ENCODE results near the gene EPHB2.
"Not testable (repeated sequence)": the region's sequence is repeated elsewhere in the genome, so short reads cannot be mapped to it uniquely, and the experiment has no call there.

Gene EPHB2

DNA sequence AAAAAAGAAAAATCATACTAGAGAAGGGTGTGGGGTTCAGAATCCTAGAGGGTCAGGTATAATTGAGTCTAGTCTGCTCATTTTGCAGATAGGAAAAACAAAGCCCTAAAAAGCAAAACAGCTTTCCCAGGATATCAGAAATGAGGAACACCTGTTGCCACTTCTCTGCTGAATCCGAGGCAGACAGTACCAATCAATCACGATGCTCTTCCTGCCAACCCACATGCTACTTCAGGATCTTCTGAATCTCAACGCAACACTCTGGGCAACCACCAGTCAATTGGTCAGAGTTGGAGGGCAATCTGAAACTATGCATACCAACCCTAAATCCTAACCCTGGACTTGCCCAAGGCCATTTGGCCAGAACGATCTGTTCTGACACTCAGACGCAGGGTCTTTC lies 128.3 kb downstream of the EPHB2 start:
- DNase-seq (ENCODE audit: low read depth) = no peak

DNA sequence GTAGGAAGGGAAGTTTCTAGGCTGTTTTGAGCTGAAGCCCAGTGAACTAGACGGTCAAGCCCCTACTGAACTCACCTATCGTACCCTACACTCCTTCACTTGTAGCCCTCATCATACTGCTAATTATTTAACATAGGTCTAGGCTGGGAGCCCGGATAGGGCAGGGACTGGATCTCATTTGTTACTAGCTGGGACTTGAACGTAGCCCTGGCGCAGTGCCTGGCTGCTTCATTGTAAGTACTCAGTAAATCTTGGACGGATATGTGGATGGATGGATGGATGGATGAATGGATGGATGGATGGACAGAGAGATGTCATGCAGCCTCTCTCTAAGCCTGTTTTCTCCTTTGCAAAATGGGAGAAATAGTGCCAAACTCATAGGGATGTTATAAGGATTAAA lies 129.2 kb downstream of the EPHB2 start:
- no peak for DNase-seq (ENCODE audit: low read depth)

DNA sequence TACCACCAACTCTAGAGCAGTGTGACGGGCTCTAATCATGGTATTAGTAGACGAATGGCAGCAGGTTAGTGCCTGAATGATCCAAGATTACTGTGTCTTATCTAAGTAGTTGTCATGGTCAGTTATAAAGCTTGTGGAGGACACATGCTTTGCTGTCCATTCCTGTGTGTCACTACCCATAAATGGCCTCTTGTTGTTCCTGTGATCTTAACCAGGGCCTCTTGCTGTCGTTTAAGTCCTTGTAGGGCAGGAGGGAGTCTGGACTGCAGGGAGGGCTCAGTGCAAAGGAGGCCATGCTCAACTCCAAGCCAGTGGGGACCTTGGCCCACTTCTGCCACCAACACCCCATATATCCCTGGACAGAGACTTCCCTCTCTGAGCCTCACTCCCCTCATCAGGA lies 130.5 kb downstream of the EPHB2 start:
- no peak for DNase-seq (ENCODE audit: low read depth)

DNA sequence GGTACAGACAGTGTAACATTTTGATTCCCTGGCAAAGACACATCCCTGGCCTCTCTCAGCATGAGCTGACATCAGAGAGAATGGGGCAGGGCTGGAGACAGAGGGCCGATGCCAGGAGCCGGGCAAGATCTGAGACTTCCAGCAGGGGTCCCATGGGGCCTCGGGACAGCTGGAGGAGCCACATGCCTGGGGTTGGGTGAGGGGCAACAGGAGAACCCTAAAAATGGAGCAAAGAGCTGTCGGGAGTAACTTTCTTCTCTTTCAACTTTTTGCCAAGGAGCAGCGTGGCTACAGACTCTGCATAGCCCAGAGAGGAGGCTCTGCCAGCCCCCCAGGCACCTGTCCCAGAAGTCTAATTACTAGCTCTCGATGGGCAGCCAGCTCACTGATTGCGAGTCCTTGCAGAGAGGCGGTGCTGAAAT lies 131.2 kb downstream of the EPHB2 start:
- no peak for DNase-seq (ENCODE audit: low read depth)

DNA sequence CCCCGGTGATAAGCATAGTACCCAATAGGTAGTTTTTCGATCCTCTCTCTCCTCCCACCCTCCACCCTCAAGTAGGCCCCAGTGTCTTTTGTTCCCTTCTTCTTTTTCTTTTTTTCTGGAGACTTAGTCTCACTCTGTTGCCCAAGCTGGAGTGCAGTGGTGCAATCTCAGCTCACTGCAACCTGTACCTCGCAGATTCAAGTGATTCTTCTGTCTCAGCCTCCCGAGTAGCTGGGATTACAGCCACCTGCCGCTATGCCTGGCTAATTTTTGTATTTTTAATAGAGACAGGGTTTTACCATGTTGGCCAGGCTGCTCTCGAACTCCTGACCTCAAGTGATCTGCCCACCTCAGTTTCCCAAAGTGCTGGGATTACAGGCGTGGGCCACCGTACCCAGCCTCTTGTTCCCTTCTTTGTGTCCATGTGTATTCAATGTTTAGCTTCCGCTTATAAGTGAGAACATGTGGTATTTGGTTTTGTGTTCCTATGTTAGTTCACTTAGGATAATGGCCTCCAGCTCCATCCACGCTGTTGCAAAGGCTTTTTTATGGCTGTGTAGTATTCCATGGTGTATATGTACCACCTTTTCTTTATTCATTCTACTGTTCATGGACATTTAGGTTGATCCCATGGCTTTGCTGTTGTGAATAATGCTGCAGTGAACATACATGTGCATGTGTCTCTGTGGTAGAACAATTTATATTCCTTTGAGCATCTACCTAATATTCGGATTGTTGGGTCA lies 133.0 kb downstream of the EPHB2 start:
- not testable (repeated sequence) for DNase-seq (ENCODE audit: low read depth)

DNA sequence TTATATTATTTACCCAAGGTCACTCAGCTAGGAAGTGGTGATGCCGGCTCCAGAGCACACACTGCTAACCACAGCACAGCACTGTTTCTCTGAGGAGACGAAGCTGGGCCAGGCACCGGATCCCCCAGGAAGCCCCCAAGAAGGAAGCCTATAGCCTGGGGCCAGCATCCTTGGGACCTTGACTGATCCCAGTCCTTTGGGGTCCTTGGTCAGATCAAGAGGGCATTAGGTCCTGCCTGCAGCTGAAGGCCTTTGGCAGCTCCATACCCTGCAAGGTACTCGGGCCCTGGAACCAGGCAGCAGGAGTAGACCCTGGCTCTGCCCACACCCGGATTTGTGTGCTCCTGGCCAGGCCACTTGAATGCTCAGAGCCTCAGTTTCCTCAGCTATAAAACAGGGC lies 134.0 kb downstream of the EPHB2 start:
- DNase-seq (ENCODE audit: low read depth) = no peak

DNA sequence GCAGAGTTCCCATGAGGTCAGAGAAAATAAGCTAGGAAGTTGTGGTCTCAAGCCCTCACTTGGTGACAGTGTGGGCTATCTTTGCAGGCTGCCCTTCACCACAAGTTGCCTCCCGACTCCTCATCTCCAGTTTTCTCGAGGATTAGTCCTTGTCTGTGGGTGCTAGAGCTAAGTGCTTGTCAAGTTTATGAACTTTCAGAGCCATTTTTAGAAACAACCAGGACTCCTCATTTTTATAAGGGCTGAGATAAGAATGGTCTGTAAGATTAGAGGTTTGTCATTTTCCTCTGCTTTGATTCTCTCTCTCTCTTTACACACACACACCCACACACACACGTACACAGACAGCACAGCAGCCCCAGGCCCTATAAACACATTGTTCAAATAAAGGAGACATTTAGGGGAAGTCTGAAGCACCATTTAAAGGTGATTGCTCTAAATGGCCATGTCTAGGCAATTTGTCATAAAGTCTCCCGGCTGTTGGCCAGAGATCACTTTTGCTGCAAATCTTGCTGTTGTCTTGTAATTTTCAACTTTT lies 134.8 kb downstream of the EPHB2 start:
- DNase-seq (ENCODE audit: low read depth) = no peak

DNA sequence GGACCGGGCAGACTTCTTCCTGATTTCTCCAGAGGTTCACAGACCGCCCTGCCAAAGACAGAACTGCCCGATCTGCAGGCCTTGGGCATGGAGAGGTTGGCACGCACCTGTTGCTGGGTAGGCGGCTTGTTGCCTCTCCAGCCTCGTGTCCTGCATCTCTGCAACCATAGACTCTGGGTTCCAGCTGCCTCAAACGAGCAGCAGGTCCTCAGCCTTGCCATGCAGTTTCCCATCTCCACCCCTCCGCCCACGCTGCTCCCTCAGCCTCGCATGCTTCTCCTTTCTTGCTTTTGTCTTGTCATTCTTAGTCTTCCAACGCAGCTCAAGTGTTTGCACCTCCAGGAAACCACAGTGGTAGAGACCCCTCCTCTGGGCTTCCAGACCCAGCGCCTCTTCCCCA lies 135.8 kb downstream of the EPHB2 start:
- DNase-seq (ENCODE audit: low read depth) = no peak

DNA sequence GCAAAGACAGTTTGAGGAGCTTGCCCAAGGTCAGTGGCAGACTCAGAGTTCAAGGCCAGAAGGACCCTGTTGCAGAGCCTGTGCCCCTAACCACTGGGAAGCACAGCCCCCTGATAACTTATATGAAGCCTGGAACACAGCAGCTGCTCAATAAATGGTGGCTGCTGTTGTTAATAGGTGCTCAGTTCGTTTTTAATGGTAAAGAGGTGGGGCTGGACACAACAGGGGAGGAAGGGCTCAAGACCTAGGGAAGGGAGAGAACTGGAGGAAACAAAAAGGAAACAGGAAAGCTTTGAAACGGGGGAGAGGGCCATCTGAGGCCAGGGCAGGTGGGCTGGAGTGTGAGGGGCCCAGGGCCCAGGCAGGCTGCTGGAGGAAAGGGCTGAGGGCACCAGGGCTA lies 136.6 kb downstream of the EPHB2 start:
- no peak for DNase-seq (ENCODE audit: low read depth)

DNA sequence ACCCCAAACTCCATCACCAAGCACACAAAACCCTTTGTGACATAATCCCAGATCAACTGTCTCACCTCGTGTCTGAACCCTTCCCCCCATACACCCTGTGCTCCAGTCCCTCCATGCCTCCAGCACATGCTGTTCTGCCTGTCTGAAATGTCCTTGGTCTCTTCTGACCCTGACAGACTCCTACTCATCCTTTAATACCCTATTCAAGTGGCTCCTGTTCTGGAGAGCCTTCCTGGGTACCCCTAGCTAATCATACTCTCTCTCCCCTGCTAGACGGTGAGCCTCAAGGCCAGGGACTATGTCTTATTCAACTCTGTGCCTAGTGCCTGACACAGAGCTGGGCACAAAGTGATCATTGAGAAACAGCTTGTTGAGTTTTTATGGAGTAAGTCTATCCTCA lies 137.1 kb downstream of the EPHB2 start:
- DNase-seq (ENCODE audit: low read depth) = no peak

DNA sequence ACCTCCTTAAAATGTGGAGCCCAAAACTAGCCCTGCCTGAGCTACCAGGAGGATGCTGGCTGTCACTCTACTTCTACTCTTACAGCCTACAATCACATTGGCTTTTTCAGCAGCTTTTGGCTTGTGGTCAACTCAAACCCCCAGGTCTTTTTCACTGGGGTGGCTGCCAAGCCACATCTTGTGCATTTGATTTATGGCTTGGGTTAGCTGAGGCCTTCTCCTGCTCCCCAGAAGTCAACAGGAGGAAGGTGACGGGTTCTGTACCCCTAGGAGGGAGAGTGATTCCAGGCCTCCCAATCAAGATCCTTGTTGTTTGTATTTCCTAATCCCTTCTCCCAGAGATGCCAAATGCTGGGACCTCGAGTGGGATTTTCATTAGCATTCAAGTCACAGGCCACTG lies 137.8 kb downstream of the EPHB2 start:
- no peak for DNase-seq (ENCODE audit: low read depth)

DNA sequence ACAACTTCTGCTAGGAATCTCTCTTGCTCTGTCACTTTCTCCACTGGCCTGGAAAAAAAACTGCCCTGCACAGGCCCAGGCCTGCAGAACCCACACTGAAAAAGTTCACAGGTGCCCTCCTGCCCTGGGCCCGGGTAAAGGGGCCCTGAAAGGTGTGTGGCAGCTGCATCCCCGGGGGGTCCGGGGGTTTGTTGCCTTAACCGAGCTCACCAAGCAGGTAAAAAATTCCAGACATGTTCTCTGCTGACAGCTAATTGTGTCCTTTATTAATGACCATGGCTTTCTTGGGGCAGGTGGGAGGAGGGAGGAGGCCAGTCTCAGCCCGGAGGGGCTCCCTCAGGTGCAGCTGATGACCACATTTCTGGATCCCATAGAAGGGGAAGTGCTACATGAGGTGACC lies 139.1 kb downstream of the EPHB2 start:
- DNase-seq (ENCODE audit: low read depth) = no peak

DNA sequence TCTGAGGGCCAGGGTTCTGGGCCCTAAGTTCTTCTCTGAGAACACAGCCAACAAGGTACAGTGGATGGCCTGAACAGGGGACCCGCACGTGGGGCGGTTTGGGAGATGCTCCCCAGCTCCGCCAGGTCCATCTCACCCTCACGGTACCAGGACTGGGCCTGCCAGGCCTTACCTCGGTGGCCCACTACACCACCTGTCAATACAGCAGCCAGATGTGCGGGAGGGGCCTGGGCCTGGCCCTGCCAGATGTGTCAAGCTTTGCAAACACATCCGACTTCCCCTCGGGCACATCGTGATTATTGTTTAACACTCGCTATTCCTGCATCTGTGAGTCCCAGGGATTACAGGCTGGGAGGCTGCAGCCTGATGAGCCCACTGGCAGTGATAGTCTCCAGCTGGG lies 139.6 kb downstream of the EPHB2 start:
- DNase-seq (ENCODE audit: low read depth) = no peak

DNA sequence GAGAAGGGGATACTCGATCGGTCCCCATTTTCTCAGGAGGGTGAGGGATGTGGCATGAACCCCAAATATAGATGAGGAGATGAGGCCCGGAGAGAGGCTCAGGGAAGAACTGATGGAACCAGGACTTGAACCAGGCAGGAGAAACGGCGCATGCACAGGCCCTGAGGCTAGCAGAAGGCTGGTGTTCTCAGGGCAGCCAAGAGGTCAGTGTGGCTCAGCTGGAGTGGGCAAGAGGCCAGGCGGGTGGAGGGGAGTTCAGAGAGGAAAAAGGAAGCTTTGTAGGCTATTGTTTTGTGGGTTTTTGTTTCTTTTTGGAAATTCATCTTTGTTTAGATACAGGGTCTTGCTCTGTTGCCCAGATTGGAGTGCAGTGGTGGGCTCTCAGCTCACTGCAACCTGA lies 140.0 kb downstream of the EPHB2 start:
- DNase-seq (ENCODE audit: low read depth) = no peak

DNA sequence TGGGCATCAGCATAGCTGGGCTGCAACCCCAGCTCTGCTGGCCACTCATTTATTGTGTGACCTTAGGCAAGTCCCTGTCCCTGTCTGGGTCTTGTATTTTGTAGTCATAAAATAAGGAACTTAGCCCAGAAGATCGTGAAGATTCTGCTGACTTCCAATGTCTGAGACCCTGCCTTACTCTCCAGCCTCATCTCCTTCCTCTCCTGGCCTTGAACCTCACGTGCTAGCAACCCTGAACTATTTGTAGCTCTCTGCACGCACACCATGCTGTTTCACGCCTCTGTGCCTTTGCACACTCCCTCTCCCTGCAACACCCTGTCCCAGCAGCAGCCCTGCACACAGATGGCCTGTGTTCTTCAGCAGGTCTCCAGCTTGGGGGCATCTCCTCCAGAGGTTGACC lies 140.9 kb downstream of the EPHB2 start:
- DNase-seq (ENCODE audit: low read depth) = no peak

DNA sequence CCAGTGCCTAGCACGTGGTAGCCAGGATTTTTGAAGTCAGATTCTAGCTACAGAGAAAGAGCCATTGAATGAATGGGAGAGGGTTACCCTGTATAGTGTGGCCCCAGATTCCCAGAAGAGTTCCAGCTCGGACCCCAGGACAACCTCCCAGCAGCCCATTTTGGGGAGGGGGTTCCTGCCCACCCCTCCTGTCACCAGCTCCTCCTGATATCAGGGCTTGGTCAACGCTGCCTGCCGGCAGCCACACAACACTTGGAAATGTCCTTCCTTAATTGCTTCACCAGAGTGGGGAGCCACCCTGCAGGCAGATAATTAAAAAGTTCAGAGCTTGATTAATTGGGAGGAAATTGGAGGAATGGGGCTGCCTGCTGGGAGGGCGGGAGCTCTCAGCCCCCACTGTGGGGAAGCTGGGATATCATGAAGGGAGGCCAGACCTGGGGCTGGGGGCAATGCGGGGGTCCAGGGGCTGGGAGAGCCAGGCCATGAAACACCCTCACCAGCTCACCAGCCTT lies 141.6 kb downstream of the EPHB2 start:
- DNase-seq (ENCODE audit: low read depth) = no peak

DNA sequence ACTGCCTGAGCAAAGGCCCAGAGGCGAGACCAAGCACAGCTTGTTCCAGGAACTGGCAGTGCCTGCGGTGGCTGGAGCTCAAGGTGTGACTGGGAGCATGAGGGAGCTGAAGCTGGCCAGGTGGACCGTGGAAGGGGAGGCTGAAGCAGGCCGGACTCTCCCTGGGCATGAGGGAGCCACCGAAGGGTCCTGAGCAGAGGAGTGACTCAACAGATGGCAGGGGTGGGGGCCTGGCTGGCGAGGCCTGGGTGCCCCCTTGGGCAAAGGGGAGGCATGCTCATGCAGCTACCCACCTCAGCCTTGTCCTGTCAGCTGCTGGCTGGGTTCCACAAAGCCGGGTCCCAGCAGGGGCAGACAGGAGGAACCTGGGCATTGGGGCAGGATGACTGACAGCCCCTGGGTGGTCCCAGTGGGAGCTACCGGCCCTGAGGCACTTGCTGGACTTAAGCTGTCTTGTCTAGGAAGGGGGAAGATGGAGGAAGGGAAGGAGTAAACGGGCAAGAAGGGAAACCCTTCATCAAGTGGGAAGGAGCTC lies 143.1 kb downstream of the EPHB2 start:
- DNase-seq (ENCODE audit: low read depth) = no peak

DNA sequence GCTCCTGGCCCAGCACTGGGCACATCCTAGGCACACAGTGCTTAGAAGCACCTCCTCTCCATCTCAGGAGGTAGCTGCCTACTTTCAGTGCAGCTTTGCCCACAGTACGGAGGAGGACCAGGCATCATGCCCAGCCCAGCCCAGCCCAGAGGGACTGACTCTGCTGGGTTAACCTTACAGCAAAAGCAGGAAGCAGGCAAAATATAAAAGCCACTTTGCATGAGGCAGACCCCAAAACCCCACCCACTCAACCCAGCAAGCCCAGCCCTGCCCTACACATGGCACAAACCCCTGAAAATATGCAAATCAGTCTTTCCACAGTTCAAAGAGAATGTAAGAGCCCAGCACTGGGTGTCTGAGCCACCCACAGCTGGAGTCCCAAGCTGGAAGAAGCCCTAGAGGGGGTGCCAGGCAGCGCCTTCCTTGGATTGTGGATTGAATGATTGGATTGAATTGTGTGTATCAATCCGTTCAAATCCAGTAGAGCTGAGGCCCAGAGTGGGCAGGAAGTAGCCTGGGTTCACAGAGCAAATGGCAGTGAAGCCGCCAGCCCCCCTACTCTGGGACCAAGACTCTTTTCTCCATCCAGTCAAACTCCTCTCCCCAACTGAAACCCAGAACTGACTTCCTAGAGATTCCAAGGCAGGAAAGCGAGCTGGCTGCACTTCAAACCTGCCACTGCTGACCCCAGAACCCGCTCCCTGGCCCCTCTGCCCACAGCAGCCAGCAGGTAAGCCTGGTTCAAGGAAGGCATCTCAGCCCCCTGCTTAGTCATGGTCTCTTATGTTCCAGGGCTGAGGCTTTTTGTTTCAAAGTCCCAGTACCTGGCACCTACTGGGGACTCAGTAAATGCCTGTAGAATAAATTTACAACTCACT lies 144.3 kb downstream of the EPHB2 start:
- DNase-seq (ENCODE audit: low read depth) = no peak

DNA sequence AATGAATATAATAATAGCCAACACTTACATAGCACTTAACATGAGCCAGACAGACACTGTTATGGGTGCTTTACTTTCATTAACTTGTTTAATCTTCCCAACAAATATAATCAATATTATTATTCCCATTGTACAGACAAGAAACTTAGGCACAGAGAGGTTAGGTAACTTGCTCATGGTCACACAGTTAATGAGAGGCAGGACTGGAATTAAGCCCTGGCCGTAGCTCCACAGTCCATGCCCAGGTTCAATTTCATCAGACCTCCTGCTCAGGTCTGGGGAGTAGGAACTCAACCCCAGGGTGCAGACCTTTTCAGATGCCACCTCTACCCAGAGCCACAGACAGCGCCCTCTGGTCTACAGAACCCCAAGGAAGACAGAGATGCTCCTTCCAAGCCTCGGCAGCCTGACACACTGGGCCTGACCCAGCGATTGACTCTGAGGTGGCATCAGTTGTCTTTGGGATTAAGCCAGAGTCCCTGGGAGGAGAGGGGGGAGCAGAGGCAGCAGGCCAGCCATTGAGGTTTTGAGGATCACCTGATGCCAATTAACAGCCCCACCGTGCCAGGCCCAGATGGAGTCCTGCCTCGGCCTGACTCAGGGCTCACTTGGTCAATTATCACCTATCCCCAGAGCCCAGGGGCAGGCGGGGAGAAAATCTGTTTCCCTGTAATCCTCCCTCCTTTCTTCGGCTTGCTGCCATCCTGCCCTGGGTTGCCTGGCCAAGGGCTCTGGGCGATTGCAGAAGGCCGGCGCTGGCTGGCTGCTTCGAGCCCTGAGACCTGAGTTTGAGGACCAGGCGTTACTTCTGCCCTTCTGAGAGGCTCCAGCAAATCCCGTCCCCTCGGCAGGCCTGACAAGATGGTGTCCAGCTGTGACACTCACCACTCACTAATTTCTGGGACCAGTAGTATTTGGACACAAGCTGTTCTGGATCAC lies 145.3 kb downstream of the EPHB2 start:
- DNase-seq (ENCODE audit: low read depth) = no peak

DNA sequence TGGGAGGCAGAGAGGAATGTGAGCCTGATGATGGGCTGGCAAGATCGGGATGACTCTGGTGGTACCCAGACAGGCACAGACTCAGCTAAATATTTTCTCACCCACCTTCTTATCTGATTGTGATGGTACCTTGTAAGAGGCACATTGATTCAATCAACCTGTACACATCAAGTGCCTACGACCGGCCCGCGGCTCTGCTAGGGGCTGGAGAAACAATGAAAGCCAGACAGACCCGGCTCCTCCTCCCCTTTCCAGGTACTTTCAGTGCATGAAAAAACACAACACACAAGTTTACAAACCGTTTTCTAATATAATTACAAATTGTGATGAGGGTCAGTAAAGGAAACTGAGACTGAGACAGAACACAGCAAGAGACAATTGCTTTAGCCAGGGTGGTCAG lies 147.0 kb downstream of the EPHB2 start:
- no peak for DNase-seq (ENCODE audit: low read depth)

DNA sequence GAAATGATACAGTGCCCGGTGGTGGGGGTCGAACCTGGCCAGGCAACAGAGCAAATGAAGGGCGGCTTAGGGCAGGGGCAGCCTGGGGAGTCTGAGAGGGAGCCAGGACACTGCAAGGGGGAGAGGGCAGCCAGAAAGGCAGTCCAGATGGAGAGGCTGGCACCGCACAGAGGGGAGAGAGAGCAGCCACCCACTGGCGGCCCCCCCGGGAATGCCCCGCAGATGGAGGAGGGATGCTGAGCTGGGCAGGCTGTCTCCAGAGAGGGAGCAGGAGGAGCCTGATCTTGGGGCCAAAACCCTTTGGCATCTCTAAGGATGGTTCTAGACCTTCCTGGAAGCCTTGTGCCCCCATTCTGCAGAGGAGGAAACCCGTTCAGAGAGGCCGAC lies 149.8 kb downstream of the EPHB2 start:
- DNase-seq (ENCODE audit: low read depth) = no peak
